WI38 (cell line): ENCODE data around the gene ARHGEF28.

Source experiments
- H3K4me3 ChIP-seq: 2 replicates; pipeline ENCODE4 v1.5.1; 2011; ENCODE audit warnings: low read depth, mild to moderate bottlenecking, control low read depth, low read length
- TF ChIP-seq, protein P1 (sequence below): IDR thresholded peaks from 2 replicates; pipeline ENCODE4 v1.5.1; 2012; ENCODE audit warnings: low read depth, mild to moderate bottlenecking, control low read depth, low read length

ARHGEF28 gene

DNA sequence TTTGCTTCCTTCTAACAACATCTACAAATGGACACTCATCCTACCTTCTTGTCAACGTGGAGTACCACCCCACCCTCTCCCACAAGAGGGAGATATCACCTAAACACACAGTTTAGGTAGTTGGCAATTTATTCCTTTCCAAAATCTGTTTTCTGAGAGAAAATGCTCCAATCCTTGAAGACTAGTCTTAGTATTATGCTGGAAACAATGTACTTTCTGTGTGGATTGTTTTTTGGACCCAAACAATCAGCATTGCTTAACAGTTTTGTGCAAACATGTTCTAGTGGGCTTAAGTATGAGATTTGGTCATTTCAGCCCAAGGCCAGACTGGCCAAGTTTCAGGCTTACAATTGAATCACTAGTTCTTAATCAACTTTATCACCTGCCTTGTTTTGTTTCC, 359.1 kb downstream of the ARHGEF28 start:
- TF ChIP-seq, protein P1, sequence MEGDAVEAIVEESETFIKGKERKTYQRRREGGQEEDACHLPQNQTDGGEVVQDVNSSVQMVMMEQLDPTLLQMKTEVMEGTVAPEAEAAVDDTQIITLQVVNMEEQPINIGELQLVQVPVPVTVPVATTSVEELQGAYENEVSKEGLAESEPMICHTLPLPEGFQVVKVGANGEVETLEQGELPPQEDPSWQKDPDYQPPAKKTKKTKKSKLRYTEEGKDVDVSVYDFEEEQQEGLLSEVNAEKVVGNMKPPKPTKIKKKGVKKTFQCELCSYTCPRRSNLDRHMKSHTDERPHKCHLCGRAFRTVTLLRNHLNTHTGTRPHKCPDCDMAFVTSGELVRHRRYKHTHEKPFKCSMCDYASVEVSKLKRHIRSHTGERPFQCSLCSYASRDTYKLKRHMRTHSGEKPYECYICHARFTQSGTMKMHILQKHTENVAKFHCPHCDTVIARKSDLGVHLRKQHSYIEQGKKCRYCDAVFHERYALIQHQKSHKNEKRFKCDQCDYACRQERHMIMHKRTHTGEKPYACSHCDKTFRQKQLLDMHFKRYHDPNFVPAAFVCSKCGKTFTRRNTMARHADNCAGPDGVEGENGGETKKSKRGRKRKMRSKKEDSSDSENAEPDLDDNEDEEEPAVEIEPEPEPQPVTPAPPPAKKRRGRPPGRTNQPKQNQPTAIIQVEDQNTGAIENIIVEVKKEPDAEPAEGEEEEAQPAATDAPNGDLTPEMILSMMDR = 0 out of 2 replicates have a peak, but pooled peaks have one; percentile 23
- no peak overlapping the region for H3K4me3 ChIP-seq

DNA sequence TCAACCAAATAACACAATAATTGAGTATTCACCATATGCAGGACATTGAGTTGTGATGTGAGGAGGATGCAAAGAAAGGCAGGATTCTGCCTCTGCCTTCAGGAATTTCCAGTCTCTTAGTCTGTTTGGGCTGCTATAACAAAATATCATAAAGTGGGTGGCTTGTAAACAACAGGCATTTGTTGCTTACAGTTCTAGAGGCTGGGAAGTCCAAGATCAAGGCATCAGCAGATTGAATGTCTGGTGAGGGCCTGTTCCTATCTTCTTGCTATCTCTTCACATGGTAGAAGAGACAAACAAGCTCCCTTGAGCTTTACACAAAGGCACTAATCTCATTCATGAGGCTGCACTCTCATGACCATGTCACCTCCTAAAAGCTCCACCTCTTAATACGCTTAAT, 360.7 kb downstream of the ARHGEF28 start:
- TF ChIP-seq, protein P1 = no peak
- H3K4me3 ChIP-seq = no peak overlapping the region

DNA sequence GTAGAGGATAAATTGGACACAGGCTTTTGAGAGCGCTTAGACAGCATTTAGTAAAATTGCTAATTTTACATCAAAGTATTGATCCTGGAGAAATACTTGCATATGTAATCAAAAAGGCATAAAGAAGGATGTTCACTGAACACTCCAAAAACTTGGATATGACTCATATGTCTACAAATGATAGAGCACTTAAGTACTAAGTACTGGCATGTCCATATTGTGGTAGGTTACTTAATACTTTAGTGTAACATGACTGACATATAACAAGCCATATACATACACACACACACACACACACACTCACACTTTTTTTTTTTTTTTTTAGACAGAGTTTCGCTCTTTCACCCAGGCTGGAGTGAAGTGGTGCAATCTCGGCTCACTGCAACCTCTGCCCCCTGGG, 361.9 kb downstream of the ARHGEF28 start:
- TF ChIP-seq, protein P1 = no peak
- H3K4me3 ChIP-seq = no peak overlapping the region

DNA sequence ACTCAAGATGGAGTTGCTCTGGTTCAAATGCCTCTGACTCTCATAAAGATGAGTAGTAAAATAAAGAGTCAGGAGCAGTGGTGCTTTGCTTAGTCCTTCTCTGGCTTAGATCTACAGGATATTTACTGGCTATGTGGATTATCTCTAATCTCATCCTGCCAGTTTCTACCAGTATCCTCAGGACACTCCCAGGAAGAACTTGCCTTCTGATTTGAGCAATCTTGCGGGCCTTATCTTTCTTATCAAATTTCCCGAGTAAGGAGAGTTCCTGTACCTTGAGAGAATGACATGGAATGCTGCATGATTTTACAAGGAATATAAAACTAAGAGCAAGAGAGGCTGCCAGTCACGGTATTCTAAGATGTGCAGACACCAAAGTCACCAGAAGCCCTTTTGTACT, 364.0 kb downstream of the ARHGEF28 start:
- TF ChIP-seq, protein P1 = no peak

More for the DNA sequence above, 364.0 kb downstream of the ARHGEF28 start:
- no peak overlapping the region for H3K4me3 ChIP-seq
